ENCODE data around the gene KDM1A.
"Not testable (repeated sequence)": the region's sequence is repeated elsewhere in the genome, so short reads cannot be mapped to it uniquely, and the experiment has no call there.

The KDM1A gene

GRCh38 chr1:23019094-23019862, at the start of gene KDM1A:
TSS of gene KDM1A (plus strand) at chr1:23019468. CDS start at chr1:23019597, 129 bp downstream.
- DNase-seq (ENCODE audit: low read depth) = peak; percentile 97

GRCh38 chr1:22970096-22970495, 49.2 kb upstream of the KDM1A start:
- no peak for DNase-seq (ENCODE audit: low read depth)

GRCh38 chr1:22971161-22971560, 48.1 kb upstream of the KDM1A start:
- DNase-seq (ENCODE audit: low read depth) = no peak

- DNase-seq (ENCODE audit: low read depth) = peak; percentile 11
Measured at GRCh38 chr1:22971611-22972405, 47.5 kb upstream of the KDM1A start.

- DNase-seq (ENCODE audit: low read depth) = no peak
Measured at GRCh38 chr1:22972760-22973159, 46.5 kb upstream of the KDM1A start, which contains the start of gene LACTBL1. TSS of gene LACTBL1 (minus strand) at chr1:22972866. CDS start at chr1:22972316, 550 bp downstream.

- DNase-seq (ENCODE audit: low read depth) = peak; percentile 39
Measured at GRCh38 chr1:22975694-22976093, 43.6 kb upstream of the KDM1A start.

GRCh38 chr1:22976127-22976460, 43.2 kb upstream of the KDM1A start:
- no peak for DNase-seq (ENCODE audit: low read depth)

GRCh38 chr1:22976461-22977243, 42.6 kb upstream of the KDM1A start:
- peak; percentile 86 for DNase-seq (ENCODE audit: low read depth)

- DNase-seq (ENCODE audit: low read depth) = peak; percentile 68
Measured at GRCh38 chr1:22978299-22978698, 41.0 kb upstream of the KDM1A start.

GRCh38 chr1:22980471-22980790, 38.8 kb upstream of the KDM1A start:
- DNase-seq (ENCODE audit: low read depth) = not testable (repeated sequence)

- no peak for DNase-seq (ENCODE audit: low read depth)
Measured at GRCh38 chr1:22983944-22984343, 35.3 kb upstream of the KDM1A start.

GRCh38 chr1:22992384-22992783, 26.9 kb upstream of the KDM1A start:
- DNase-seq (ENCODE audit: low read depth) = not testable (repeated sequence)

- not testable (repeated sequence) for DNase-seq (ENCODE audit: low read depth)
Measured at GRCh38 chr1:22993220-22993795, 26.0 kb upstream of the KDM1A start.

- DNase-seq (ENCODE audit: low read depth) = no peak
Measured at GRCh38 chr1:22995774-22996173, 23.5 kb upstream of the KDM1A start.

- DNase-seq (ENCODE audit: low read depth) = not testable (repeated sequence)
Measured at GRCh38 chr1:22997528-22997927, 21.7 kb upstream of the KDM1A start.

- not testable (repeated sequence) for DNase-seq (ENCODE audit: low read depth)
Measured at GRCh38 chr1:23000133-23000532, 19.1 kb upstream of the KDM1A start.

GRCh38 chr1:23002218-23002617, 17.1 kb upstream of the KDM1A start:
- DNase-seq (ENCODE audit: low read depth) = not testable (repeated sequence)

- DNase-seq (ENCODE audit: low read depth) = no peak
Measured at GRCh38 chr1:23004112-23004511, 15.2 kb upstream of the KDM1A start.

- not testable (repeated sequence) for DNase-seq (ENCODE audit: low read depth)
Measured at GRCh38 chr1:23004769-23005168, 14.5 kb upstream of the KDM1A start.

GRCh38 chr1:23007106-23007505, 12.2 kb upstream of the KDM1A start:
- no peak for DNase-seq (ENCODE audit: low read depth)

- DNase-seq (ENCODE audit: low read depth) = no peak
Measured at GRCh38 chr1:23008901-23009300, 10.4 kb upstream of the KDM1A start.

GRCh38 chr1:23010025-23010424, 9.2 kb upstream of the KDM1A start:
- DNase-seq (ENCODE audit: low read depth) = not testable (repeated sequence)

Data from EH (cell line).